Measurements from ENCODE around the gene SLC17A5. TPM values are rescaled to one million over a fixed set of nuclear protein-coding genes. Genes with fewer than 3 reads are reported as not detected.

Gene SLC17A5
- total and polyA plus RNA-seq, 10 of the 15 experiments (the other 5 are each of a cell fraction or from before 2014, with no cell fraction given), result 2.3 to 7.2 (median 5.0) TPM

GRCh38 chr6:73640179-73640750, 13.5 kb downstream of the SLC17A5 start (continued):
- TF ChIP-seq ZNF592 (IDR thresholded peaks at IDR 0.05) (no peak), MTA2 (IDR thresholded peaks at IDR 0.05; ENCODE audit: low read depth) (no peak), ZNF207 (IDR thresholded peaks at IDR 0.05; ENCODE audit: borderline replicate concordance) (no peak)

- ATAC-seq (no peak), FAIRE-seq (no peak), DNase-seq (ENCODE audit: low read depth, low spot score) (no peak)
- no peaks in the 10 kb centered on the region for H3K4me1 ChIP-seq (ENCODE audit: control insufficient read depth, insufficient read depth, low read length)
- H2AFZ ChIP-seq (ENCODE audit: control insufficient read depth, low read depth, low read length), result no peak overlapping the region
- no peak overlapping the region for H3K27ac ChIP-seq (ENCODE audit: control insufficient read depth, insufficient read depth)
- no TSS peak for BruUV-seq (replicated peaks)
- in situ Hi-C loops (cut with MboI), result no loop called here
- H3K4me3 ChIP-seq, result no peak overlapping the region
- intact Hi-C loops (cut with micrococcal nuclease; ENCODE audit: unreplicated experiment), result no loop called here
- no peak overlapping the region for H3K9ac ChIP-seq (ENCODE audit: control insufficient read depth, insufficient read depth, low read length)
- no peaks in the 10 kb centered on the region for H3K79me2 ChIP-seq (ENCODE audit: control insufficient read depth, insufficient read depth, low read length)
- H4K20me1 ChIP-seq (ENCODE audit: control insufficient read depth, insufficient read depth), result no peaks in the 10 kb centered on the region
- no peaks in the 10 kb centered on the region for H3K27me3 ChIP-seq (replicated peaks in 1 of 2; ENCODE audit: control insufficient read depth in 2 of 2, insufficient read depth in 2 of 2, low read length in 1 of 2)
- CTCF ChIA-PET, result interaction anchor here (0.7 kb wide), 1 partner anchor 38 kb away, joined by 3 read pairs; no protein-coding TSS in a partner anchor
- TF ChIP-seq TCF7 (IDR thresholded peaks at IDR 0.05; ENCODE audit: borderline replicate concordance) (no peak), RELA (IDR thresholded peaks at IDR 0.05; ENCODE audit: borderline replicate concordance, partially characterized antibody) (no peak), IRF4 (IDR thresholded peaks at IDR 0.05; ENCODE audit: low read depth, low read length) (no peak), MTA3 (IDR thresholded peaks at IDR 0.05; ENCODE audit: borderline replicate concordance, low read length) (no peak), SMAD5 (IDR thresholded peaks at IDR 0.05; ENCODE audit: low read depth) (no peak), TBL1XR1 (IDR thresholded peaks at IDR 0.05; ENCODE audit: low read depth, low read length) (no peak), SUPT20H (IDR thresholded peaks at IDR 0.05; ENCODE audit: borderline replicate concordance, control insufficient read depth, low read depth, low read length) (no peak), STAT1 (conservative IDR thresholded peaks at IDR 0.05) (no peak)
- H3K36me3 ChIP-seq (ENCODE audit: control insufficient read depth in 2 of 2, insufficient read depth in 2 of 2, low read length in 1 of 2), result no peaks in the 10 kb centered on the region; a peak in 1 of 4 replicates
- H3K9me3 ChIP-seq (replicated peaks; ENCODE audit: control insufficient read depth, insufficient read depth, low read length), result no peaks in the 10 kb centered on the region
- H3K4me2 ChIP-seq (ENCODE audit: control insufficient read depth, insufficient read depth), result no peak overlapping the region
- 81% methylated on average over 4 of the region's 4 CpGs for WGBS (ENCODE audit: insufficient coverage, insufficient replicate concordance, low lambda C conversion rate, missing lambda C conversion rate)
- RAD21 ChIA-PET (ENCODE audit: unreplicated experiment), result no interaction called here
- POLR2A ChIA-PET, result no interaction called here
- SMC1A ChIA-PET (ENCODE audit: uncharacterized antibody, unreplicated experiment), result interaction anchor here (1.0 kb wide), 1 partner anchor 14 kb away, joined by 3 read pairs; no protein-coding TSS in a partner anchor
These were observed 14.8 kb downstream of the SLC17A5 start for GRCh38 chr6:73639040-73639439.
